D721Med (cell line): ENCODE results near the gene SERPINB13.

Source experiments
- DNase-seq: peaks from one replicate; pipeline ENCODE4 v3.0.0; 2011; ENCODE audit warnings: low spot score; ENCODE audit not compliant: insufficient read length
- FAIRE-seq: peaks from 2 replicates; lab custom pipeline; 2011; peaks lifted over from hg19 to GRCh38; lab: Jason Lieb, UNC
- CTCF ChIP-seq: IDR thresholded peaks from 2 replicates; pipeline ENCODE4 v1.5.1; 2012; ENCODE audit warnings: mild to moderate bottlenecking, control low read depth; ENCODE audit not compliant: insufficient read depth; ENCODE audit errors: missing control alignments

SERPINB13 gene

GRCh38 chr18:63586431-63586830, 712 bp upstream of the SERPINB13 start:
- peak; percentile 51 for DNase-seq
- peak; percentile 99 for FAIRE-seq
- no peak for TF ChIP-seq CTCF

- TF ChIP-seq CTCF = no peak
- DNase-seq = no peak
- peak; percentile 77 for FAIRE-seq
Observed at GRCh38 chr18:63588909-63589308, 1.8 kb downstream of the SERPINB13 start.

- DNase-seq (no peak), FAIRE-seq (no peak)
- no peak for TF ChIP-seq CTCF
Observed at GRCh38 chr18:63590373-63590772, 3.2 kb downstream of the SERPINB13 start.

- DNase-seq (no peak), FAIRE-seq (peak; percentile 93)
- TF ChIP-seq CTCF = no peak
Observed at GRCh38 chr18:63590966-63591695, 4.0 kb downstream of the SERPINB13 start.

GRCh38 chr18:63591725-63592124, 4.6 kb downstream of the SERPINB13 start:
- DNase-seq = no peak
- TF ChIP-seq CTCF = no peak
- FAIRE-seq = no peak

- TF ChIP-seq CTCF = no peak
- no peak for DNase-seq
- FAIRE-seq = no peak
Observed at GRCh38 chr18:63592471-63592870, 5.3 kb downstream of the SERPINB13 start.

- no peak for TF ChIP-seq CTCF
- FAIRE-seq = no peak
- no peak for DNase-seq
Observed at GRCh38 chr18:63596964-63597363, 9.8 kb downstream of the SERPINB13 start.
